H1 (cell line): ENCODE data around the gene PROSER2. TPM values are rescaled to one million over a fixed set of nuclear protein-coding genes. Genes with fewer than 3 reads are reported as not detected.

Experiments
- CTCF ChIA-PET: fragments of 300-600 bp; sonication (Branson Sonifier 250); formaldehyde crosslinking; loops from one replicate; lab custom pipeline; 2021; ENCODE audit not compliant: partially characterized antibody; lab: Charles Lee
- POLR2A ChIA-PET: fragments of 300-600 bp; sonication (Branson Sonifier 250); formaldehyde crosslinking; loops from one replicate; lab custom pipeline; 2021; ENCODE audit warnings: inconsistent platforms; ENCODE audit not compliant: partially characterized antibody; lab: Charles Lee
- DNase-seq, 2 experiments: peaks; one replicate each; pipeline versions ENCODE4 v3.0.0 to v3.0.0-alpha.2; 2010 to 2022; ENCODE audit warnings: low spot score in 2 of 2, low read depth in 1 of 2, mixed read lengths in 1 of 2
- FAIRE-seq: peaks from 2 replicates; lab custom pipeline; 2011; peaks lifted over from hg19 to GRCh38; lab: Jason Lieb, UNC
- H2AFZ ChIP-seq: 2 replicates; pipeline ENCODE4 v1.8.1; 2012; ENCODE audit warnings: low read length, inconsistent platforms
- H2AK5ac ChIP-seq: 2 replicates; pipeline ENCODE4 v1.6.1; 2013; ENCODE audit warnings: low read depth, low read length
- H2BK120ac ChIP-seq: replicated peaks from 2 replicates; pipeline ENCODE3; 2013; ENCODE audit warnings: low read depth, low read length, inconsistent platforms
- H2BK12ac ChIP-seq: 2 replicates; pipeline ENCODE4 v1.6.1; 2013; ENCODE audit warnings: low read depth, low read length
- H2BK15ac ChIP-seq: 2 replicates; pipeline ENCODE4 v1.6.1; 2013; ENCODE audit warnings: low read length
- H2BK20ac ChIP-seq: 2 replicates; pipeline ENCODE4 v1.6.1; 2013; ENCODE audit warnings: low read length
- H2BK5ac ChIP-seq: 2 replicates; pipeline ENCODE4 v1.6.1; 2013; ENCODE audit warnings: low read depth, low read length
- H3K14ac ChIP-seq: 2 replicates; pipeline ENCODE4 v1.6.1; 2013; ENCODE audit warnings: inconsistent platforms; ENCODE audit not compliant: insufficient read length
- H3K18ac ChIP-seq: 2 replicates; pipeline ENCODE4 v1.6.1; 2013; ENCODE audit warnings: low read length; ENCODE audit errors: extremely low read depth
- H3K23ac ChIP-seq: 2 replicates; pipeline ENCODE4 v1.6.1; 2013; ENCODE audit warnings: inconsistent platforms; ENCODE audit not compliant: insufficient read length
- H3K23me2 ChIP-seq: 2 replicates; pipeline ENCODE4 v1.6.1; 2013; ENCODE audit warnings: low read depth, low read length
- H3K27ac ChIP-seq: 2 replicates; pipeline ENCODE4 v1.6.1; 2011; ENCODE audit warnings: low read depth, low read length, inconsistent platforms
- H3K27me3 ChIP-seq, 4 experiments: replicated peaks in 1 of 4; 1 replicate in 1 of 4; 2 replicates in 3 of 4; pipeline versions ENCODE4 v1.6.1 to v1.8.1; 2011 to 2013; ENCODE audit warnings: low read length in 3 of 4, mild to moderate bottlenecking in 3 of 4, inconsistent platforms in 2 of 4, mixed read lengths in 2 of 4, moderate library complexity in 1 of 4; ENCODE audit not compliant: control insufficient read depth in 3 of 4, insufficient read depth in 3 of 4; ENCODE audit errors: extremely low read depth in 1 of 4
- H3K36me3 ChIP-seq, 4 experiments: 2 replicates each; pipeline versions ENCODE4 v1.6.1 to v1.8.1; 2011 to 2013; ENCODE audit warnings: mild to moderate bottlenecking in 4 of 4, low read length in 3 of 4, moderate library complexity in 2 of 4, control low read depth in 1 of 4, inconsistent platforms in 1 of 4; ENCODE audit not compliant: insufficient read depth in 4 of 4, control insufficient read depth in 2 of 4
- H3K4ac ChIP-seq: replicated peaks from 2 replicates; pipeline ENCODE3; 2013; ENCODE audit warnings: low read length, low read depth, mixed read lengths, inconsistent platforms; ENCODE audit not compliant: insufficient read length
- H3K4me1 ChIP-seq, 4 experiments: replicated peaks in 1 of 4; 1 replicate in 1 of 4; 2 replicates in 3 of 4; pipeline versions ENCODE4 v1.6.1 to v1.8.1; 2011 to 2013; ENCODE audit warnings: low read length in 3 of 4, inconsistent platforms in 2 of 4, mixed read lengths in 1 of 4; ENCODE audit not compliant: insufficient read depth in 4 of 4, control insufficient read depth in 3 of 4
- H3K4me2 ChIP-seq, 2 experiments: 2 replicates each; pipeline versions ENCODE4 v1.6.1 to v1.8.1; 2011 to 2013; ENCODE audit warnings: low read depth in 2 of 2, low read length in 2 of 2, control low read depth in 1 of 2, inconsistent platforms in 1 of 2, mild to moderate bottlenecking in 1 of 2; ENCODE audit not compliant: insufficient read depth in 1 of 2
- H3K4me3 ChIP-seq, 4 experiments: fragments of 200-600, 300-600 bp in 1 of 4; sonication (generic), shearing (Covaris generic), sonication (Bioruptor Twin) in 1 of 4; 2 replicates each; pipeline versions ENCODE4 v1.5.1 to v1.8.1; 2011 to 2016; ENCODE audit warnings: low read length in 4 of 4, low read depth in 3 of 4, control low read depth in 2 of 4, inconsistent platforms in 2 of 4, mild to moderate bottlenecking in 2 of 4, mixed read lengths in 1 of 4, moderate library complexity in 1 of 4; ENCODE audit not compliant: insufficient read depth in 2 of 4; ENCODE audit errors: extremely low read depth in 1 of 4
- H3K56ac ChIP-seq: replicated peaks from 2 replicates; pipeline ENCODE3; 2013; ENCODE audit warnings: low read depth, mild to moderate bottlenecking, mixed read lengths, low read length, inconsistent platforms; ENCODE audit not compliant: insufficient read length
- H3K79me1 ChIP-seq: 2 replicates; pipeline ENCODE4 v1.6.1; 2013; ENCODE audit warnings: low read depth, low read length, control low read depth
- H3K79me2 ChIP-seq, 2 experiments: 2 replicates each; pipeline versions ENCODE4 v1.6.1 to v1.8.1; 2012 to 2013; ENCODE audit warnings: low read length in 2 of 2, mild to moderate bottlenecking in 2 of 2, inconsistent platforms in 1 of 2; ENCODE audit not compliant: insufficient read depth in 2 of 2, control insufficient read depth in 1 of 2
- H3K9ac ChIP-seq, 4 experiments: replicated peaks in 1 of 4; 1 replicate in 1 of 4; 2 replicates in 3 of 4; pipeline versions ENCODE4 v1.6.1 to v1.8.1; 2011 to 2013; ENCODE audit warnings: low read depth in 3 of 4, low read length in 3 of 4, control low read depth in 2 of 4, mild to moderate bottlenecking in 2 of 4, moderate library complexity in 2 of 4, inconsistent platforms in 1 of 4; ENCODE audit errors: extremely low read depth in 1 of 4
- H3K9me3 ChIP-seq, 2 experiments: 2 replicates each; pipeline versions ENCODE4 v1.6.1 to v1.8.1; 2012 to 2013; ENCODE audit warnings: mild to moderate bottlenecking in 2 of 2, moderate library complexity in 2 of 2, control low read depth in 1 of 2, inconsistent platforms in 1 of 2, low read depth in 1 of 2, low read length in 1 of 2, mixed read lengths in 1 of 2; ENCODE audit not compliant: insufficient read depth in 2 of 2
- H4K20me1 ChIP-seq, 2 experiments: replicated peaks in 1 of 2; 2 replicates each; pipeline versions ENCODE3 to v1.8.1; 2011 to 2013; ENCODE audit warnings: inconsistent platforms in 2 of 2, low read length in 2 of 2, mild to moderate bottlenecking in 1 of 2; ENCODE audit not compliant: insufficient read depth in 2 of 2, control insufficient read depth in 1 of 2
- H4K5ac ChIP-seq: 2 replicates; pipeline ENCODE4 v1.6.1; 2013; ENCODE audit warnings: low read length, low read depth, mixed read lengths, inconsistent platforms; ENCODE audit not compliant: insufficient read length
- H4K8ac ChIP-seq: 2 replicates; pipeline ENCODE4 v1.8.0; 2013; ENCODE audit warnings: mild to moderate bottlenecking, moderate library complexity, low read length, inconsistent platforms; ENCODE audit not compliant: insufficient read depth; ENCODE audit errors: extremely low read depth
- H4K91ac ChIP-seq: replicated peaks from 2 replicates; pipeline ENCODE3; 2013; ENCODE audit warnings: low read length, mixed read lengths, inconsistent platforms; ENCODE audit not compliant: insufficient read length
- EZH2 ChIP-seq: fragments of 200-600 bp; sonication (generic); IDR thresholded peaks from 2 replicates; pipeline ENCODE4 v1.7.1; 2012; ENCODE audit warnings: low read depth, mild to moderate bottlenecking, moderate library complexity, low read length, inconsistent platforms; ENCODE audit not compliant: severe bottlenecking
- NANOG ChIP-seq: IDR thresholded peaks from 2 replicates; pipeline ENCODE4 v1.6.1; 2011; ENCODE audit warnings: low read length, low read depth, mild to moderate bottlenecking, inconsistent platforms; ENCODE audit not compliant: insufficient read depth, poor library complexity, severe bottlenecking
- POLR2AphosphoS5 ChIP-seq: IDR thresholded peaks from 2 replicates; pipeline ENCODE4 v1.6.1; 2011; ENCODE audit warnings: low read depth, low read length
- RFX5 ChIP-seq: IDR thresholded peaks from 2 replicates; pipeline ENCODE4 v1.6.1; 2011; ENCODE audit warnings: low read depth, low read length, improper control_type of control experiment, borderline replicate concordance
- SP4 ChIP-seq: IDR thresholded peaks from 2 replicates; pipeline ENCODE4 v1.6.1; 2012; ENCODE audit warnings: low read length, inconsistent platforms
- USF2 ChIP-seq: IDR thresholded peaks from 2 replicates; pipeline ENCODE4 v1.6.1; 2011; ENCODE audit warnings: low read length, improper control_type of control experiment
- ZNF274 ChIP-seq: IDR thresholded peaks from 2 replicates; pipeline ENCODE4 v1.7.0; 2012; ENCODE audit warnings: low read length, borderline replicate concordance; ENCODE audit errors: extremely low read depth
- WGBS, 2 experiments: shearing (Covaris generic) in 1 of 2; methylation state at CpG; one replicate each; pipeline versions ENCODE4 v1.1.6 to v1.1.7; 2013 to 2015; ENCODE audit warnings: low lambda C conversion rate in 2 of 2, mixed read lengths in 2 of 2, inconsistent platforms in 1 of 2, low coverage in 1 of 2, missing lambda C conversion rate in 1 of 2; ENCODE audit not compliant: insufficient replicate concordance in 2 of 2, insufficient coverage in 1 of 2, insufficient read length in 1 of 2; ENCODE audit errors: extremely low coverage in 1 of 2, missing lambda C conversion rate in 1 of 2; 5-methylcytosine and 5-hydroxymethylcytosine counted together
- polyA plus RNA-seq, 7 experiments: library from polyadenylated mRNA; depleted of rRNA in 3 of 7; stranded (reverse) in 5 of 7; unstranded in 2 of 7; fragments of >200 nt in 5 of 7; fragments of 200-250 nt in 2 of 7; gene quantifications; 1 replicate in 5 of 7; 2 replicates in 1 of 7; 4 replicates in 1 of 7; pipeline versions ENCODE4 v1.2.1 to v1.2.3, GENCODE V29; 2011 to 2013; ENCODE audit warnings: missing spikeins in 2 of 7, mixed read lengths in 2 of 7
- total RNA-seq: library from RNA; stranded (reverse); fragmentation: NEBNext Ultra II Directional; extraction: Animal tissue kit (Norgen Biotek cat#: 25700); gene quantifications from 2 replicates; pipeline ENCODE4 v1.2.1, GENCODE V29; 2021
- TF ChIP-seq, protein P1 (sequence below): IDR thresholded peaks from 2 replicates; pipeline ENCODE4 v1.6.1; 2012; ENCODE audit warnings: low read length, inconsistent platforms

The PROSER2 gene
- total and polyA plus RNA-seq, 2 of the 8 experiments (the other 6 are each of a cell fraction or from before 2014, with no cell fraction given) = 3.9 to 13.7 TPM

- H2BK5ac ChIP-seq = no peak overlapping the region
- no peaks in the 10 kb centered on the region for H3K23me2 ChIP-seq
- H3K4ac ChIP-seq = no peak overlapping the region
- no peak overlapping the region for H4K91ac ChIP-seq
- H3K14ac ChIP-seq = no peak overlapping the region
- H3K23ac ChIP-seq = no peak overlapping the region
- H3K9me3 ChIP-seq = no peaks in the 10 kb centered on the region; a peak in 1 of 4 replicates
- peaks cover 0 to 4% (median 0%) of the 10 kb centered on the region in 4 experiments; a peak in 1 of 7 replicates for H3K4me1 ChIP-seq
- H2AFZ ChIP-seq = no peak overlapping the region
- H3K27ac ChIP-seq = no peak overlapping the region
- H2AK5ac ChIP-seq = no peak overlapping the region
- H3K9ac ChIP-seq = no peak overlapping the region
- ChIA-PET CTCF (interaction anchor here (0.6 to 3.9 kb wide), 3 partner anchors 11 to 337 kb away, joined by 3 to 20 read pairs (median 10); no protein-coding TSS in a partner anchor), POLR2A (no interaction called here)
- WGBS, 2 experiments = 91% methylated on average over 4 of the region's 4 CpGs; no CpG with 5 or more reads in 1 of the 2 experiments
- no peak overlapping the region for H2BK15ac ChIP-seq
- H2BK12ac ChIP-seq = no peak overlapping the region
- no peak overlapping the region for H3K56ac ChIP-seq
- no peak overlapping the region for H3K4me3 ChIP-seq
- no peaks in the 10 kb centered on the region for H3K36me3 ChIP-seq
- H2BK120ac ChIP-seq = no peak overlapping the region
- no peak overlapping the region for H3K4me2 ChIP-seq
- no peak overlapping the region for H4K5ac ChIP-seq
- FAIRE-seq (no peak), DNase-seq (no peak)
- no peaks in the 10 kb centered on the region for H4K20me1 ChIP-seq
- no peak overlapping the region; the same call in 1 of the 2 replicates for H3K18ac ChIP-seq
- H3K79me2 ChIP-seq = no peaks in the 10 kb centered on the region
- no peaks in the 10 kb centered on the region for H3K79me1 ChIP-seq
- H4K8ac ChIP-seq = no peak overlapping the region
- H2BK20ac ChIP-seq = no peak overlapping the region
- no peaks in the 10 kb centered on the region for H3K27me3 ChIP-seq
- TF ChIP-seq NANOG (no peak), RFX5 (no peak), POLR2AphosphoS5 (no peak), USF2 (no peak), SP4 (no peak), ZNF274 (no peak), EZH2 (no peak)
- TF ChIP-seq, protein P1, sequence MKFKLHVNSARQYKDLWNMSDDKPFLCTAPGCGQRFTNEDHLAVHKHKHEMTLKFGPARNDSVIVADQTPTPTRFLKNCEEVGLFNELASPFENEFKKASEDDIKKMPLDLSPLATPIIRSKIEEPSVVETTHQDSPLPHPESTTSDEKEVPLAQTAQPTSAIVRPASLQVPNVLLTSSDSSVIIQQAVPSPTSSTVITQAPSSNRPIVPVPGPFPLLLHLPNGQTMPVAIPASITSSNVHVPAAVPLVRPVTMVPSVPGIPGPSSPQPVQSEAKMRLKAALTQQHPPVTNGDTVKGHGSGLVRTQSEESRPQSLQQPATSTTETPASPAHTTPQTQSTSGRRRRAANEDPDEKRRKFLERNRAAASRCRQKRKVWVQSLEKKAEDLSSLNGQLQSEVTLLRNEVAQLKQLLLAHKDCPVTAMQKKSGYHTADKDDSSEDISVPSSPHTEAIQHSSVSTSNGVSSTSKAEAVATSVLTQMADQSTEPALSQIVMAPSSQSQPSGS = no peak
- TF ChIP-seq, all 59 proteins: peak for 0
Measured at GRCh38 chr10:11805792-11806191, 17.4 kb upstream of the PROSER2 start.
